ENCODE data around the gene SCNN1B.
"Not testable (repeated sequence)": the region's sequence is repeated elsewhere in the genome, so short reads cannot be mapped to it uniquely, and the experiment has no call there.

Gene SCNN1B, protein sequence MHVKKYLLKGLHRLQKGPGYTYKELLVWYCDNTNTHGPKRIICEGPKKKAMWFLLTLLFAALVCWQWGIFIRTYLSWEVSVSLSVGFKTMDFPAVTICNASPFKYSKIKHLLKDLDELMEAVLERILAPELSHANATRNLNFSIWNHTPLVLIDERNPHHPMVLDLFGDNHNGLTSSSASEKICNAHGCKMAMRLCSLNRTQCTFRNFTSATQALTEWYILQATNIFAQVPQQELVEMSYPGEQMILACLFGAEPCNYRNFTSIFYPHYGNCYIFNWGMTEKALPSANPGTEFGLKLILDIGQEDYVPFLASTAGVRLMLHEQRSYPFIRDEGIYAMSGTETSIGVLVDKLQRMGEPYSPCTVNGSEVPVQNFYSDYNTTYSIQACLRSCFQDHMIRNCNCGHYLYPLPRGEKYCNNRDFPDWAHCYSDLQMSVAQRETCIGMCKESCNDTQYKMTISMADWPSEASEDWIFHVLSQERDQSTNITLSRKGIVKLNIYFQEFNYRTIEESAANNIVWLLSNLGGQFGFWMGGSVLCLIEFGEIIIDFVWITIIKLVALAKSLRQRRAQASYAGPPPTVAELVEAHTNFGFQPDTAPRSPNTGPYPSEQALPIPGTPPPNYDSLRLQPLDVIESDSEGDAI

DNA sequence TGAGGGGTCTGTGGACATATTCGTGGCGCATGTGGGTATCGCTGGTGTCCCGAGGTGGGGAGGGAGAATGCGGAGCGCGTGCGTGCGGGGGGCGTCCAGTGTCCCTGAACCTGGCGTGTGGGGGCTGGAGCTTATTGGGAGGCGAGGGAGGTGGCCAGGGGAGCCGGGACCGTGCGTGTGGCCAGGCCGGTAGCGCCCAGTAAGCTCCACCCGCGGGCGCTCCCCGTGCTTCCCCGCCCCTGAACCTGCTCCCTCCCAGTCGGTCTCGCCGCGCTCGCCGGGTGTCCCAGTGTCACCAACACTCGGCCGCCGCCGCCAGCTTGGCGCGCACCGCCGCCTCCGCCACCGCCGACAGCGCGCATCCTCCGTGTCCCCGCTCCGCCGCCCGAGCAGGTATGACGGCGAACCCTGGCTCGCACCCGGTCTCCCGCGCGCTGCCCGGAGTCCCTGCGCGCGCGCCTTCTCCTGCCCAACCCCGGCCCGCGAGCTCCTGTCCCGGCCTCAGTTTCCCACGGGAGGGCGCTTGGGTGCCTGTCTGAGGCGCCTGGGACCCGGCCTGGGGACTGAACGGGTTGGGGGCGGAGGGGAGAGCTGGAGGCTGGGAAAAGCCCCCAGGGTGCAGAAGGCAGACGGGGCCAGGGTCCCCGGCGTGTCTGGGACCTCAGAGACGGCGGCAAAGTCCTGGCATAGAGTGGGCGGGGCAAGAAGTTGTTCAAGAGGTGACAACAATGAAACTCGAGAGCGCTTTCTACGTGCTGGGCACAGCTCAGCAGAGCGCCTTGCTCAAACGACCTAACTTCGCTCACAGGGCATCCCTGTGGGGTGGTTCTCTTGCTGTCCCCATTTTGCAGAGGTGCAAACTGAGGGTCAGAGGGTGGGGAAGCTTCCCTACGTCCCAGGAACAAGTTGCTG, at the start of gene SCNN1B:
TSS of gene SCNN1B (plus strand) at position 258 of the 912 bp plus-strand sequence. CDS start 46,298 bp downstream, outside the sequence.
- DNase-seq = no peak

DNA sequence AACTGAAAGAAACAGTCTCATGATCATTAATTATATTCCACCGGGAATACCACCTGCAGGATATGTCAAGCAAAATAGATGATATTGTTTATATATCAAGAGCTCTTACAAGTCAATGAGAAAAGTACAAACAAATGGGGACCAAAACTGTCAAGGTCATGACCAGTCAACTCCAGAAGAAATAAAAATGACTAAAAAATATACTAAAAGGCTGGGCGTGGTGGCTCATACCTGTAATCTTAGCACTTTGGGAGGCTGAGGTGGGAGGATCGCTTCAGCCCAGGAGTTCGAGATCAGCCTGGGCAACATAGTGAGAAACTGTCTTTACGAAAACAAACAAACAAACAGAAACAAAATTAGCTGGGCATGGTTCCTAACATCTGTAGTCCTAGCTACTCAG, 49.8 kb upstream of the SCNN1B start:
- no peak for DNase-seq

DNA sequence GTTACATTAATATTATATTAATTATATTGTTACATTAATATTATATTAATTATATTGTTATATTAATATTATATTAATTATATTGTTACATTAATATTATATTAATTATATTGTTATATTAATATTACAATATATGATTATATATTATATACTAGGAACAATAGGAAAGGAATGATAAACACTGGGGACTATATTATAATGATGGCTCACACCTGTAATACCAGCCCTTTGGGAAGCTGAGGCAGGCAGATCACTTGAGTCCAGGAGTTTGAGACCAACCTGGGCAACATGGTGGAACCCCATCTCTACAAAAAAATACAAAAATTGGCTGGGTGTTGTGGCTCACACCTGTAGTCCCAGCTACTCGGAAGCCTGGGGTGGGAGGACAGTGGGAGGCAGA, 48.5 kb upstream of the SCNN1B start:
- not testable (repeated sequence) for DNase-seq

DNA sequence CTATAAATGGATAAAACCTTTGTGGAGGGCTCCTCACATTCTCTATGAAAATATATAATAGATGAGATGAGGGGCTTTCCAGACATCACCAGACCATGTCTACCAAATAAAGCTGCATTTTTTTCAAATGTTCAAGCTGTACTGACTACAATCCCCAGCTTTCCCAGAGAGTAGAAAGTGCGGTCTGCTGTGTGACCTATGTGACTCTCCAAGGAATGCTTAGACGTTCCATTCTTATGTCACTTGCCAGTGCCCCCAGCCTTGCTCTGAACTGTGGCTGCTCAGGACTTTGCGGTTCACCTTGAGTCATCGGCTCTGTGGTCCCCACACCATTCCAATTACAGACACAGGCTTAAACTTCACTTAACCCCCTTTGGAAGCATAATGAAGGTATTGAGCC, 47.8 kb upstream of the SCNN1B start:
- DNase-seq = no peak

DNA sequence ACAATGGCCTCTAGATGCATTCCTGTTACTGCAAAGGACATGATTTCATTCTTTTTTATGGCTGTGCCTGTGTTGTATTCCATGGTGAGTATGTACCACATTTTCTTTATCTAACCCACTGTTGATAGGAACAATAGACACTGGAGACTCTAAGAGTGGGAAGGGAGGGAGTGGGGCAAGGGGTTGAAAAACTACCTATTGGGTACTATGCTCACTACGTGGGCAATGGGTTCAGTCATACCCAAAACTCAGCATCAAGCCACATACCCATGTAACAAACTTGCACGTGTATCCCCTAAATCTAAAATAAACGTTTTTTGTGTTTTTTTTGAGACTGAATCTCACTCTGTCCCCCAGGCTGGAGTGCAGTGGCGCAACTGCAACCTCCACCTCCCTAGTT, 47.1 kb upstream of the SCNN1B start:
- no peak for DNase-seq

DNA sequence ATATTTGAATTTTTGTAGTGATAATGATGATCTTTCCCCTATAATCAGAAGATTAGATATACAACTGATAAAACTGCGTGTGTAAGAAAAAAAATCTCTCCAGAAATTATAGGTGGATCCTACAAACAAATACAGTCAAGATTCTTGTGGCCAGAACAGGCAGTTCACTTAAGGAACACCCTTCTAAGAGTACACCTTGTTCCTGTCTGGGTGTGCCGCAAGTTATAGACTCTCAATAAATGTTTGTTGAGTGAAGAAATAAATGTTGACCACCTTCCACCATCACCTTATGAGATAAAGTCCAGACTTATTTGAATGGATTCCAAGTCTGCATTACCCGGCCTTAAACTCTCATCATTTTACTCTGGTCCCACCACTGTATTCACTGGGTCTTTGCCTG, 45.7 kb upstream of the SCNN1B start:
- DNase-seq = no peak

DNA sequence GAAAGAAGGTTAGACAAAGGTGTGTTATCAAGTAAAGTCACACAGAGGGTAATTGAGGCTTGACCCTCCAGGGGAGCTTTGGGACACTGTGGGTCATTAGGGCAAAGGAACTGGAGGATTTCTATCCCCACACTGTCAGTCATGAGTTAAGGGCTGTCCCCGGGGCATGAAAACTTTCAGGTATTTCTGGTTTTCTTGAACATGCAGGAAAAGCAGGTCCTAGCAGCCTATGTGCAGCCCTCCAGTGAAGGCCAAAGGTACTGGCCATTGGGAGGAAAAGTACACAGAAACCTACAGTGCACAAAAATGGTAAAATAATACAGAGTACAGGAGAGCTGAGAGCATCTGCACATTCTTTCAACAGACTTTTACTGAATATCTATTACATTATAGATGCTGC, 44.4 kb upstream of the SCNN1B start:
- no peak for DNase-seq

DNA sequence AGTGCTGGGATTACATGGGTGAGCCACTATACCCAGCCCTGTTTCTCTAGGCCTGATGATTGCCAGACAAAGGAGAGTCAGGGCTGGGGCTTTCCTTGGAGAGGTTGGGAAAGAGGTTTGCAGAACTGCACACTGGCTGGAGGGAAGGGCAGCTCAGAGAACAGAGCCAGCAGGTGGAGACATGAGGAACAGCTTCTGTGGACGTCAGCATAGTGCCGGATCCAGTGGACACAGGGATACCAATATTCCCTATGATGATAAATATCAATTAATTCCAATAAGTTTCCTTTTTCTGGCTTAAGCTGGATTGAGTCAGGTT, 43.2 kb upstream of the SCNN1B start:
- no peak for DNase-seq

DNA sequence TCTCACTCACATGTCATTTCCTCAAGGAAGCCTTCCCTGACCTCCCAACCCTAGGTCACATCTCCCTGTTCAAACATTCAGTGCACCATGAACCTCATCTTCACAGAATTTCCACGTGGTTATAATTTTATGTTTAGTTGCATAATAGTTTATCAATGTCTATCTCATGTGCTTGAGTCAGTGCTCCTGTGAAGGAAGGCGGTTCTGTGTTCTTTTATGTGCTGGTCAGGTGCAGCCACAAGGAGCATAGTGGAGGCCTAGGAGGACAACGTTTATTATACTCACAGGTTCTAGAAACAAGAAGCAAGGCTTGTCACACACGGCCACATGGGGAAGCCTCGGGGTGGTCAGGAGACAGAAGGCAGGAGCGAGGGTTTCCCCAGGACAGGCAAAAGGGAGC, 34.5 kb upstream of the SCNN1B start:
- no peak for DNase-seq

DNA sequence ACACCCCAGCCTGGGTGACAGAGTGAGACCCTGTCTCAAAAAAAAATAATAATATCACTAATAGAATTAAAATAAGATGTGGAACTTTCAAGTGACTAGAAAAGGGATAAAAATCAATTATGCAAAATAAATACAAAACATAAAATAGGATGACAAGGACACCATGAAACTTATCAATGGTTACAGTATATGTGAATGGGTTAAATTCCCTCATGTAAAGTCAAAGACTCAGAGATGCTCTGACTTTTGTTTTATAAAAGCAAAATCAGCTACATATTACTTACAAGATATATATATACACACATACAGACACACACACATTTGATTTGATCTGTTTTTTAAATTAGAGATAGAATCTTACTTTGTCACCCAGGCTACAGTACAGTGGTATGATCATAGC, 33.5 kb upstream of the SCNN1B start:
- no peak for DNase-seq

DNA sequence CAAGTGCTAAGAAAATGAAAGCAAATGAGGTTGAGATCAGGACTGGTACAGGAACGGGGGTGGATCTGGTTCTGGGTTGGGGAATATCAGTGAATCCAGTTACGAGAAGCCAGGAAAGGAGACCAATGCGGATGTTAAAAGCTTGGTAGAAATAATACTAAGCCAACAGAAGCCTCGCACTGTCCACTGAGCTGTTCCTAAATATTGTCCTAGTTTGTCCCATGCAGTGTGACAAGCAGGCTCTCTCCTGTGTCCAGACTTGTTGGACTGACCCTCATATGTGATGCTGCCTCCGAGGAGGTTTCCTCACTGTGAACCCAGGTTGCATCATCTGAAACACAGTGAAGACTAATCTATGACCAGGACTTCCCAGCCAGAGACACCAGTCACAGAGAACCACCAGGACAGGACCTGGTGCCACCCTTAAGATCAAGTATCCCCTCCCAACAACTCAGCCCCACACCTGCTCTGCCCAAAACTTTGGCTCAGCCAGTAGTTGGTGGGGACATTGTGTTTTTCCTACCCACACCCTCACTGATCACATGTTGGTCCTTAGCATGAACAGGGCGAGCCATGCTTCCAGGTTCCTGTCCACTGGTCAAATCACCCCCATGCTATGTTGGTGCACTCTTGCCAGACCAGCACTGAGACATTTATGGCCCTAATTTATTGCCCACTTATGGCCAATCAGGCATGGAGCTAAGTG, 32.7 kb upstream of the SCNN1B start:
- no peak for DNase-seq

DNA sequence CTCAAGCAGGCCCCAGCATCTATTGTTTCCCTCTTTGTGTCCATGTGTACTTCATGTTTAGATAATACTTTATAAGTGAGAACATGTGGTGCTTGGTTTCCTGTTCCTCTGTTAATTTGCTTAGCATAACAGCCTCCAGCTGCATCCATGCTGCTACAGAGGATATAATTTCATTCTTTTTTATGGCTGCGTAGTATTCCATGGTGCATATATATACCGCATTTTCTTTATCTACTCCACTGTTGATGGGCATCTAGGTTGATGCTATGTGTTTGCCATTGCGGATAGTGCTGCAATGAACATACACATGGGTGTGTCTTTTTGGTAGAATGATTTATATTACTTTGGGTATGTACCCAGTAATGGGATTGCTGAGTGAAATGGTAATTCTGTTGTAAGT, 31.4 kb upstream of the SCNN1B start:
- DNase-seq = no peak

DNA sequence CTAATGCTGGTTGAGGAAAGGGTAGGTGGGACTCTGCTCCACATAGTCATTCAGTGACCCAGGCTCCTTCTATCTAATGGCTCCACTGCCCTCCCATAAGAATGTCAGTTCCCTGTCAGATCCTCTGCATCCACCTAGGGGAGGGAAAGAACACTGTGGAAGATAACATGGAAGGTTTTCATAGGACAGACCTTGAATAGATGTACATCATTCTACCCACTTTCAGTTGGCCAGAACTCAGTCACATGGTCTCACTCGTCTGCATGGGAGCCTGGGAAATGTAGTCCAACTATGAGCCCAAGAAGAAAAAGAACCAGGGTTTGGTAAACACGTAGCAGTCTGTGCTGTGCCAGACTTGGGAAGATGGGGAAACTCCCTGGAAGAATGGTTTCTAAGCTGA, 27.1 kb upstream of the SCNN1B start:
- no peak for DNase-seq

DNA sequence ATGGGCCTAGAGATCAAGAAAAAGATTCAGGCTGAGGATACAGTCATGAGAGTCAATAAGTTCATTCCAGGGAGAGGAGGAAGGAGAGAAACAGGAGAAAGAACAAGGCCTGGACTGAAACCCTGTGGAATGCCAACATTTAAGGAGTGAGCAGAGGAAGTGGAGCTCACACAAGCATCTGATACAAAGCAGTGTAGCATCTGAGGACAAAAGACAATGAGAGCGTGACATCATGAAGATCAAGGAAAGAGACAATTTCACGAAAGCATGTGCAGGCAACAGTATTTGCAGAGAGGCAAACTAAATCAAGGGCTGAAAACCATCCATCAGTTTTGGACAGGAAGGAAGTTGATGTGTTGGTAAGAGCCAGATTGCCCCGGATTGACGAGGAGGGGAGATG, 25.3 kb upstream of the SCNN1B start:
- no peak for DNase-seq

DNA sequence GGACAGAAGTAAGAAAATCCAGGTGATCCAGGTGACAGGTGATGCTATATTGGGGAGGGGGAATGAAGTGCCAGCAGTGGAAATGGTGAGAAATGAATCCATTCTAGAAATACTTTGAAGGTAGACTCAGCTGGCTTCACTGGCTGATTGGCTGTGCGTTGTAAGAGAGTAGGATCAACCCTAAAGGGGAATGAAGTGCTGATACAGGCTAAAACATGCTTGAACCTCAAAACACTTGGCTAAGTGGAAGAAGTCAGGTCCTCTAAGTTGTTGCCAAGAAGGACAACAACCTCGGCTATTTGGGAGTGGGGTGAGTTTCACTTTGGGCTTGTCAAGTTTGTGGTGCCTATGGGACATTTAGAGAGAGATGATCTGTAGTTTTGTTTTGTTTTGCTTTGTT, 24.1 kb upstream of the SCNN1B start:
- DNase-seq = no peak

DNA sequence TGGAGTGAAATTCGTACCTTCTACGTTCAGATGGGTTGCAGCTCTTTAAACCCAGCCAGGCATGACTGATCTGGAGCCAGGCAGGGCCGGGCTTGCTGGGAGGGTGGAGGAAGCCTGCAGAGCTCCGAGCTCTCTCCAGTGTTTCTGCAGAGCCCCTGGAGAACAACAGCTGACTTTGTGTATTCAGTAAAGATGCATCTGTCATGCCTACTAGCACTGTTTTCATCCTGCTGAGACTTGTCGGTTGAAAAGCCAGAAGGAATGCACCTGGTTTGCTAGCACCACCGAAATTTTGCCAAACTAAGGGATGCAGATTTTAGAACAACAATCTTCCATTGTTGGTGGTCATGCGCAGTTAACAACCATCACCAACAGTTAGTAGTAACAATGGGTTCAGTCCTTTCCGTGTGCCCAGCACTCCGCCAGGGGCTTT, 22.4 kb upstream of the SCNN1B start:
- no peak for DNase-seq

DNA sequence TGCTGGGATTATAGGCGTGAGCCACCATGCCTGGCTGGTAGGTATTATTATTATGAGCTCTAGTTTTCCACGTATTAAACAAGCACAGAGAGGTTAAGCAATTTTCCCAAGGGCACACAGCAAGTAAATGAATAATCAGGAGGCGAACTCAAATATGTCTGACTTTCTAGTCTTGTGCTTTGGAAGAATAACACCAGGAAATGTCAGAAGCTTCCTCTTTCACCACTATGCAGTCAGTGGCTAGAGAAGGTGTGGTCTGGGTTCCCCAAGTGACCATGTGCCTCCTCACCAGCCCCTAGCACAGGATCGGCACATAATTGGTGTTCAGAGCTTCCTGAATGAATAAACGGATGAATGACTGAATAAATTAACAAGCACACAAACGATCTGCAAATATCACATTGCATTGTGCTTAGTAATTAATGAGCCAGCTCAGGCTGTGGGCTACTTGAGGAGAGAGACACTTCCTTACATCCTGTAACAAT, 21.6 kb upstream of the SCNN1B start:
- no peak for DNase-seq

DNA sequence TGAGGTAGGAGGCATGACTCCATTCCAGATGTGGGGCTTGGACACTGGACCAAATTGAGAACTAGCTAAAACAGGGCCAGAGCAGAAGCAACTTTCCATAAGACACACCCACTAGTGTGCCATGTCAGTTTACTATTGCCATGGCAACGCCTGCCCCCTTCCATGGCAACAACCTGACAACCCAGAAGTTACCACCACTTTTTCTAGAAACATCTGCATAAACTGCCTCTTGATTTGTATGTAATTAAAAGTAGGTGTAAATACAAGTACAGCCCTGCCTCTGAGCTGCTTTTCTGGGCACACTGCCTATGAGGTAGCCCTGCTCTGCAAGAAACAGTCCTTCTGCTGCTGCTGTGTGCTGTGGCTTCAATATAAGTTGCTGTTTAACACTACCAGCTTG, 19.5 kb upstream of the SCNN1B start:
- no peak for DNase-seq

DNA sequence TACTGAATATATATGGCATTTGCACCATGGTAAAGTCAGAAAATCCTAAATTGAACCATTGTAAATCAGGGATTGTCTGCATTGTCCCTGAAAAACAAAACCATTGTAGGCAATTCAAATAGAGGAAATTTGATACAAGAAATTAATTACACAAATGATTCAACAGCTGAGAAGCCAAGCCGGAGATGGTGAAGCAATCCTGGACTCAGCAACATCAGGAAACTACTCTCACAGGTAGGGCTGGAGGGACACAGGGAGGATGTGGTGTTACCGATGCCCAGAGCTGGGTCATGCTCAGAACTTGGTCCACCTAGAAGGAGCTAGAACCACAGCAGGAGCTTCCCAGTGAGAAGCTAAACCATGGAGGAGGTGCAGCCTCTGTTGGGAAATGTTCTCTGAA, 18.5 kb upstream of the SCNN1B start:
- no peak for DNase-seq

DNA sequence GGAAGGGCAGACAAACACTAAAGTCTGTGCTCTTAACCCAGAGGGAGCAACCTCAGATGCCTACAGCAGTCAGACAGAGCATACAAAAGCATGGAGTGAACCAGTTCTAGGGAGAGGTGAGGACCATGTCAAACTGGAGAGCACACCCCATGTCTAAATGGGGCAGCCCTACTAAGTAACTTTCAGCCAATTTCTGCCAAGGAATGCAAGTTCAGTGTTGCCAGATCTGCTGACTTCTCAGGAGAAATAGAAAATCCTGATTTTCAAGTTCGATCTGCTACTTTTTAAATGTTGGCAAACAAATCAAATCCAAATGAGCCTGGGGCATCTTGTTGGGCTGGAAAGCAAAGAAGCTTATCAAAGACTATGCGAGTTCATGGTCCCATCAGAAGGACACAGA, 17.5 kb upstream of the SCNN1B start:
- DNase-seq = no peak

DNA sequence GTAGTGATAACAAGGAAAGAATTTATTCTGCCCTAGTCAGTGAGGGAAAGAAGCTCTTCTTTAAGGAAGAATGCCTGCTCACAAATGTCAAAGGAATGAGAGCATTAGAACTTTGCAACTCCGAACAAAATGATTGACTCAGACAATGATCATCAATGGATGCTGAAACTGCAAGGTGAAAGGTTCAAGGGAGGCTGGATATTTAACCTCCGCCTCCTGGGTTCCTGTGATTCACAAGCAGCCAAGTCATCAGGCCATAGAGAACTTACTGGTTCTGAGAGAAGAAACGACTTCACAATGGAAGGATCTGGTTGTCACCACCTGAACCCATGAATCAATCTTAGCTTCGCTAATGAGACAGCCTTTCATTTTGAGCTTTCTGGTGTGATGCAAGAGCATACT, 16.0 kb upstream of the SCNN1B start:
- no peak for DNase-seq

DNA sequence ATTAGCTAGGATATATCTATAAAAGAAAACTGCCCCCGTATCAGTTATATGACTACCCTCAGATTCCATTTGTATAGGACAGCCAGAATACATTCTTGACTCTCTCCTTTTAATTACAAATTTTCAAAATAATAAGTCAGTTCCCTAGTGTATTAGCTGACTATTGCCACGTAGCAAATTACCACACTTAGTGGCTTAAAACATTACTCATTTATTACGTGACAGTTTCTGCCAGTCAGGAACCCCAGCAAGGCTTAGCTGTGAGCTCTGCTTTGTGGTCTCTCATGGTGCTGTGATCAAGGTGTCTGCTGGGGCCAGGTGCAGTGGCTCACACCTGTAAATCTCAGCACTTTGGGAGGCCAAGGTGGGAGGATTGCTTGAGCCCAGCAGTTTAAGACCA, 13.9 kb upstream of the SCNN1B start:
- no peak for DNase-seq

Measured in stimulated activated naive CD4-positive, alpha-beta T cell treated with Interleukin-2 at 50 U/mL for 16 hours (primary cell).